Caco-2 (cell line): ENCODE results near the gene DNAJB12. TPM values are rescaled to one million over a fixed set of nuclear protein-coding genes. Genes with fewer than 3 reads are reported as not detected.

Experiments
- BruUV-seq: library from RNA; stranded (reverse); fragments of 400-500 nt; replicated peaks from 2 replicates; lab custom pipeline; 2021; lab: Mats Ljungman, UMichigan
- CTCF ChIA-PET: fragments of 300-600 bp; sonication (Branson Sonifier 250); formaldehyde crosslinking; loops from one replicate; lab custom pipeline; 2022; ENCODE audit warnings: antibody characterized with exemption; lab: Charles Lee
- POLR2A ChIA-PET: fragments of 300-600 bp; sonication (Branson Sonifier 250); formaldehyde crosslinking; loops from one replicate; lab custom pipeline; 2022; ENCODE audit warnings: antibody characterized with exemption; lab: Charles Lee
- DNase-seq, 2 experiments: peaks; one replicate each; pipeline versions ENCODE4 v3.0.0 to v3.0.0-alpha.2; 2020 to 2022
- H3K27me3 ChIP-seq: replicated peaks from 2 replicates; pipeline ENCODE4 v1.6.0; 2011; ENCODE audit warnings: low read length; ENCODE audit not compliant: control insufficient read depth, insufficient read depth
- H3K36me3 ChIP-seq: 2 replicates; pipeline ENCODE4 v1.5.1; 2011; ENCODE audit warnings: low read length; ENCODE audit not compliant: control insufficient read depth, insufficient read depth
- H3K4me1 ChIP-seq: fragments of 250-450 bp; sonication (Bioruptor Pico); 2 replicates; pipeline ENCODE4 v1.5.1; 2020; ENCODE audit warnings: mild to moderate bottlenecking
- H3K4me3 ChIP-seq: 2 replicates; pipeline ENCODE4 v1.5.1; 2011; ENCODE audit warnings: low read depth, mild to moderate bottlenecking, control low read depth, low read length
- H3K9me3 ChIP-seq: fragments of 250-450 bp; sonication (Bioruptor Pico); 2 replicates; pipeline ENCODE4 v1.5.1; 2020; ENCODE audit warnings: mild to moderate bottlenecking, moderate library complexity
- H3K27ac Mint-ChIP-seq: one replicate; pipeline ENCODE4 v1.8.0; 2022; ENCODE audit warnings: mixed read lengths; ENCODE audit not compliant: unreplicated experiment
- H3K27me3 Mint-ChIP-seq: one replicate; pipeline ENCODE4 v1.8.0; 2022; ENCODE audit warnings: mixed read lengths; ENCODE audit not compliant: insufficient read depth, unreplicated experiment
- H3K36me3 Mint-ChIP-seq: one replicate; pipeline ENCODE4 v1.8.0; 2022; ENCODE audit warnings: mild to moderate bottlenecking, mixed read lengths; ENCODE audit not compliant: insufficient read depth, unreplicated experiment
- H3K4me1 Mint-ChIP-seq: one replicate; pipeline ENCODE4 v1.8.0; 2022; ENCODE audit warnings: low read depth, mixed read lengths; ENCODE audit not compliant: unreplicated experiment
- H3K4me3 Mint-ChIP-seq: one replicate; pipeline ENCODE4 v1.8.0; 2022; ENCODE audit warnings: mild to moderate bottlenecking, moderate library complexity, mixed read lengths; ENCODE audit not compliant: unreplicated experiment
- H3K9me3 Mint-ChIP-seq: one replicate; pipeline ENCODE4 v1.8.0; 2022; ENCODE audit warnings: mixed read lengths; ENCODE audit not compliant: unreplicated experiment
- intact Hi-C: fragments of 100-400 bp; cut with micrococcal nuclease; formaldehyde crosslinking; loops from one replicate; pipeline ENCODE4 v1.10.0; 2022; ENCODE audit not compliant: unreplicated experiment
- total RNA-seq: library from RNA; stranded (reverse); gene quantifications from 2 replicates; pipeline ENCODE4 v1.2.3, GENCODE V29; 2022
- TF ChIP-seq, protein P1 (sequence below), 2 experiments: fragments of 200-600 bp in 1 of 2; IDR thresholded peaks; 1 replicate in 1 of 2; 2 replicates in 1 of 2; pipeline versions ENCODE4 v1.5.1 to v1.8.0; 2011 to 2022; ENCODE audit warnings: antibody characterized with exemption in 1 of 2, control low read depth in 1 of 2, inconsistent platforms in 1 of 2, low read depth in 1 of 2, low read length in 1 of 2, mild to moderate bottlenecking in 1 of 2, moderate library complexity in 1 of 2; ENCODE audit not compliant: insufficient read depth in 1 of 2, severe bottlenecking in 1 of 2, unreplicated experiment in 1 of 2

Gene DNAJB12
- total RNA-seq, 1 experiment from 2014 or later, result 56.0 TPM

DNA sequence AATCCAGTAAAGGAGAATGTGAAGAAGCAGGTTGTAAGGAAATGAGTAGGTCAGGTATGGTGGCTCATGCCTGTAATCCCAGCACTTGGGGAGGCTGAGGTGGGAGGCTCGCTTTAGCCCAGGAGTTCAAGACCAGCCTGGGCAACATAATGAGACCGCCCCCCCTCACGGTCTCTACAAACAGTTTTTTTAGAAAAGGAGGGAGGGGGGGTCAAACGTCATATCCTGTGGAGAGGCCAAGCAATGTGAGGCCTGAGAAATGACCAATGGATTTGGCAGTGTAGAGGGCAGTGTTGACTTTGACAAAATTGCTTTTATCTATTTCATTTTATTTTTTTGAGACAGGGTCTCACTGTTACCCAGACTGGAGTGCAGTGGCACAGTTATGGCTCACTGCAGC lies 2.3 kb upstream of the DNAJB12 start:
- Mint-ChIP-seq H3K36me3 (peaks cover 23% of the 10 kb centered on the region), H3K27me3 (no peaks in the 10 kb centered on the region), H3K27ac (no peak overlapping the region), H3K4me3 (no peak overlapping the region), H3K4me1 (peaks cover 15% of the 10 kb centered on the region), H3K9me3 (no peaks in the 10 kb centered on the region)
- POLR2A ChIA-PET, result no interaction called here
- intact Hi-C loops, result no loop called here
- Histone ChIP-seq H3K4me1 (peaks cover 16% of the 10 kb centered on the region; the same call in 1 of the 2 replicates), H3K9me3 (no peaks in the 10 kb centered on the region), H3K36me3 (no peaks in the 10 kb centered on the region; the same call in 1 of the 2 replicates), H3K27me3 (no peaks in the 10 kb centered on the region), H3K4me3 (no peak overlapping the region)
- DNase-seq, result no peak
- TF ChIP-seq, protein P1, sequence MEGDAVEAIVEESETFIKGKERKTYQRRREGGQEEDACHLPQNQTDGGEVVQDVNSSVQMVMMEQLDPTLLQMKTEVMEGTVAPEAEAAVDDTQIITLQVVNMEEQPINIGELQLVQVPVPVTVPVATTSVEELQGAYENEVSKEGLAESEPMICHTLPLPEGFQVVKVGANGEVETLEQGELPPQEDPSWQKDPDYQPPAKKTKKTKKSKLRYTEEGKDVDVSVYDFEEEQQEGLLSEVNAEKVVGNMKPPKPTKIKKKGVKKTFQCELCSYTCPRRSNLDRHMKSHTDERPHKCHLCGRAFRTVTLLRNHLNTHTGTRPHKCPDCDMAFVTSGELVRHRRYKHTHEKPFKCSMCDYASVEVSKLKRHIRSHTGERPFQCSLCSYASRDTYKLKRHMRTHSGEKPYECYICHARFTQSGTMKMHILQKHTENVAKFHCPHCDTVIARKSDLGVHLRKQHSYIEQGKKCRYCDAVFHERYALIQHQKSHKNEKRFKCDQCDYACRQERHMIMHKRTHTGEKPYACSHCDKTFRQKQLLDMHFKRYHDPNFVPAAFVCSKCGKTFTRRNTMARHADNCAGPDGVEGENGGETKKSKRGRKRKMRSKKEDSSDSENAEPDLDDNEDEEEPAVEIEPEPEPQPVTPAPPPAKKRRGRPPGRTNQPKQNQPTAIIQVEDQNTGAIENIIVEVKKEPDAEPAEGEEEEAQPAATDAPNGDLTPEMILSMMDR (IDR thresholded peaks at IDR 0.05; ENCODE audit: insufficient read depth in 1 of 2, low read depth in 1 of 2, low read length in 1 of 2, severe bottlenecking in 1 of 2, unreplicated experiment in 1 of 2), result no peak
- CTCF ChIA-PET, result no interaction called here
- no TSS peak for BruUV-seq

DNA sequence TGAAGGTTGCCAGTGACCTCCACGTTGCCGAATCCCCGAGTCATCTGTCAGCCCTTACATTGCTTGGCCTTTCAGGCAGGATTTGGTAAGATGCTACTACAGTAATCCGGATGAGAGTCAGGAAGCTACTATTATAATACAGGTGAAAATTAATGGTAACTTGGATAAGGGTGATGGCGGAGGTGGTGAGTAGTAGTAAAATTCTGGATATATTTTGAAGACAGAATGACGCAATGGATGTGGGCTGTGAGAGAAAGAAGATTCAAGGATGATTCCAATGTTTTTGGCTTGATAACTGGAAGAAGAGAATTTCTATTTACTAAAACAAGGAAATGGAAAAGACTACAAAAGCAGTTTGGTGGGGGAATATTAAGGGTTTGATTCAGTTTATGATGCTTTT lies 1.4 kb upstream of the DNAJB12 start:
- Histone ChIP-seq H3K4me1 (peaks cover 16% of the 10 kb centered on the region; the same call in 1 of the 2 replicates), H3K36me3 (no peaks in the 10 kb centered on the region), H3K27me3 (no peaks in the 10 kb centered on the region), H3K9me3 (no peaks in the 10 kb centered on the region), H3K4me3 (no peak overlapping the region)
- no peak overlapping the region for H3K4me3 Mint-ChIP-seq
- no TSS peak for BruUV-seq
- POLR2A ChIA-PET, result no interaction called here
- CTCF ChIA-PET, result no interaction called here
- no peak for DNase-seq
- H3K9me3 Mint-ChIP-seq, result no peaks in the 10 kb centered on the region
- peaks cover 22% of the 10 kb centered on the region for H3K4me1 Mint-ChIP-seq
- peaks cover 32% of the 10 kb centered on the region for H3K36me3 Mint-ChIP-seq
- TF ChIP-seq, protein P1 (IDR thresholded peaks at IDR 0.05; ENCODE audit: insufficient read depth in 1 of 2, low read depth in 1 of 2, low read length in 1 of 2, severe bottlenecking in 1 of 2, unreplicated experiment in 1 of 2), result no peak
- no peaks in the 10 kb centered on the region for H3K27me3 Mint-ChIP-seq
- intact Hi-C loops, result no loop called here
- H3K27ac Mint-ChIP-seq, result no peak overlapping the region

DNA sequence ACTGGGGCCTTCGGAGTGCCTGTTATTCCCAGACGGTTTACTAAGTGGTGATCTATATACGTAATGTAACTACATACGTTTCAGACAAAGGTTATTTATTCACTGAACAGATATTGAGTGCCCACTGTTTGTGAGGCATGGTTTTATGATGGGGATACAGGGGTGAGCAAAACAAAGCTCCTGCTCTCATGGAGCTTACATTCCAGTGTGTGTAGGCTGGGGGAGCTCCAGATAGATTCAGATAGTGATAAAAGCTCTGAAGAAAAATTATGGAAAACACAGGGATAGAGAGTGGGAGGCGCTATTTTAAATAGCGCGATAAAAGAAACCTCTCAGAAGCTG lies 466 bp upstream of the DNAJB12 start:
- ChIA-PET POLR2A (interaction anchor here (0.5 to 2.0 kb wide), 12 partner anchors 78 to 1507 kb away, joined by 3 to 7 read pairs (median 3); partner anchors contain the start of genes CHST3, DDIT4, MCU and MICU1), CTCF (interaction anchor here (0.5 to 1.5 kb wide), 5 partner anchors 9 to 479 kb away, joined by 3 to 7 read pairs (median 4); partner anchors contain the start of gene DDIT4)
- no peaks in the 10 kb centered on the region for H3K27me3 Mint-ChIP-seq
- Histone ChIP-seq H3K9me3 (no peaks in the 10 kb centered on the region), H3K36me3 (peaks cover 3% of the 10 kb centered on the region; the same call in 1 of the 2 replicates), H3K27me3 (no peaks in the 10 kb centered on the region), H3K4me1 (peaks cover 16% of the 10 kb centered on the region; the same call in 1 of the 2 replicates), H3K4me3 (peak overlapping the region; percentile 85)
- H3K4me1 Mint-ChIP-seq, result peaks cover 22% of the 10 kb centered on the region
- no peak for DNase-seq
- intact Hi-C loops, result no loop called here
- BruUV-seq, result no TSS peak
- H3K4me3 Mint-ChIP-seq, result peak overlapping the region; percentile 93
- peak overlapping the region; percentile 98 for H3K27ac Mint-ChIP-seq
- H3K9me3 Mint-ChIP-seq, result no peaks in the 10 kb centered on the region
- peaks cover 39% of the 10 kb centered on the region for H3K36me3 Mint-ChIP-seq
- TF ChIP-seq, protein P1 (IDR thresholded peaks at IDR 0.05; ENCODE audit: insufficient read depth in 1 of 2, low read depth in 1 of 2, low read length in 1 of 2, severe bottlenecking in 1 of 2, unreplicated experiment in 1 of 2), result no peak
